NT2/D1 (cell line): ENCODE data around the gene TAMALIN.

ENCODE experiments used
- YY1 ChIP-seq: IDR thresholded peaks from 2 replicates; pipeline ENCODE4 v1.6.1; 2011; ENCODE audit not compliant: insufficient read length, insufficient read depth
- ZNF274 ChIP-seq: IDR thresholded peaks from 2 replicates; pipeline ENCODE4 v1.6.1; 2011; ENCODE audit warnings: mild to moderate bottlenecking, low read depth, low read length

DNA sequence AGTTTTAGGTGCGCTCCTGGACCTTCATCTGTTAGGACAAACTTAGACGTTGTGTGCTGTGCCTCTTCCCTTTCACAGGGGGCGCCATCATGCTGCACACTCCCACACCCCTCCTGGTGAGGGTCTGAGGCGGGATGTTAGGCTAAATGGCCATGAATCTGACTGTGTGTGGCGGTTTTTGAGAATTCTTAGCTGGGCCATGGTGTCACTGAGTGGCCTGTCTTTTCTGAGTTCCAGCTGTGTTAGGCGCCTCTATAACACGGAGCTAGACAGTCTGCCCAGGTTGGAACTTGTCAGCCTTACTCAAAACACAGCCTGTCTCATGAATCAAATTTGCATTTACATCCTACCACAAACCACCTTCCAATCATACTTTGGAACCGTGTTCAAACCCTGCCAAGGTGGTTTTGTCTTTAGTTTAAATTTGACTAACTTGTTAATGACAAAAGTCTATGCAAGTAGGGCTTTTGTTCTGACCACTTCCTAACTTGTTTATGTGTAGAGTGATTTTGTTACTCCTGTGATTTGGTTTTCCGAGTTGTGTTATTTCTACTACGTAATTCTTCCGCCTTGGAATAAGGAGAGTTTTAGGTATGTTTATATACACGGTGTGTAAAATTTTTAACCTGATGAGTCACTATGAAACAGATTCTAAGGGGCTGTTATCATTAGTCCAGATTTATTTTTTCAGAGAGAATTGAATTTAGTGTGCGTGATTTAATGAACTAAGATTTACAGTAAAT is 35.7 kb upstream of the TAMALIN start:
- no peak for TF ChIP-seq YY1
- no peak for TF ChIP-seq ZNF274
